ENCODE results near the gene IFI27. TPM values are rescaled to one million over a fixed set of nuclear protein-coding genes. Genes with fewer than 3 reads are reported as not detected.
"Not testable (repeated sequence)": the region's sequence is repeated elsewhere in the genome, so short reads cannot be mapped to it uniquely, and the experiment has no call there.

Gene IFI27
- polyA plus RNA-seq (ENCODE audit: low read depth in 6 of 6): not detected

DNA sequence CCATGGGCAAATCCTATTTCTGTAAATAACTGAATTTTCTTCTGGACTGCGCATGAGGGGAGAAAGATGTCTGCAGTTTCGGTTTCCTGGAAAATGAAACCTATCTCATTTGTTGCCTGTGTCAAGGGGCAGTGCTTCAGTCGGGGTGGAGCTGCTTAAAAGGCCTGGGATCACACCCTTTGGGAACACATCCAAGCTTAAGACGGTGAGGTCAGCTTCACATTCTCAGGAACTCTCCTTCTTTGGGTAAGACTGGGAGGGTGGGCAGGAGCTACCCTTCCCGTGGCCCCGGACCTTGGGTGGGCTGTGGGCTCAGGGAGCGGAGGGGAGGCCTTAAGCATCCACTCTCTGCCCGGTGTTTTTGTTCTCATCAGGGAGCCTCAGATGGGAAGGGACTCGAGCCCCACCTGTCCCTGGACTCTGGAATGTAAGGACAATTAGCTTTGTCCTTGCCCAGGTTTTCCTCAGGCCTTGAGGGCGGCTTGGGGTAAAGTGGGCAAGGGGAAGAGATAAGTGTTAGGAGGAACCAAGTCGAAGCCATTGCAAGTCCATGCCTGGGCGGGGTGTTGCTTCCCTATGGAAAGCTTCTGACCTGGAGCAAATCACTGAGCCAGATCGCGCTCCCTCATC lies at the start of gene IFI27:
Gene IFI27 (plus strand): TSS at position 185 of the 630 bp plus-strand sequence.
- DNase-seq (no peak), ATAC-seq (ENCODE audit: low read depth in 2 of 2) (no peak)
- no peaks in the 10 kb centered on the region for H3K9me3 Mint-ChIP-seq
- peak within 1 kb of the TSS in 1 of 8 donors; percentile 57 for H3K4me3 Mint-ChIP-seq
- H3K36me3 Mint-ChIP-seq: peaks cover 0 to 7% of the 10 kb centered on the region in 2 donors
- H3K4me1 Mint-ChIP-seq: no peaks in the 10 kb centered on the region
- no peak within 1 kb of the TSS for H3K27ac Mint-ChIP-seq
- H3K27me3 Mint-ChIP-seq: peaks cover 11 to 36% (median 35%) of the 10 kb centered on the region in 3 donors

DNA sequence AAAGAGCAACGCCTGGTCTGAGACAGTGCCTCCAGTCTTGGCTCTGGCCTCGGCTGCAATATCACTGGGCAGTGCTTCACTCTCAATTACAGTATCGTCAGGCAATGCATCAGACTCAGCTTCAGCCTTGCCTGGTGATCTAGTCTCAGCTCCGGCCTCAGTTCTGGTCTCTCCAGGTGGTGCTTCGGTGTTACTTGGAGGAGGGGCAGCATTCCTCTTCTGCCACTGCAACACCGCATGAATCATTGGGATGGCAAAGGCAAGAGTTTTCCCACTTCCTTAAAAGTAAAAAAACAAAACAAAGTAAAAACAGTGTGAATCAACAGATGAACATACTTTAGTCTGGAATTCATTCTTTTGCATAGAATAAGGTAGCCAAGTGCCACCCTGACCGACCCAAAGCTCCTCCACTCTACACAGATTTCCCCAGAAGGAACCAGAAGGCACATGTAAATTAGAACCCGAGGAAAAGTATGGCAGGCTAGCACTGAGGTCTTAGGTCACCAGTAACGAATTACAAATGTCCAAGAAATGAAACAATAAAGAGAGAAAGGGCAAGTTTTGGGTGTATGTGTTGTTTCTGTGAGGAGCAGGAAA lies 48.1 kb upstream of the IFI27 start:
- H3K4me3 Mint-ChIP-seq: no peak overlapping the region
- peaks cover 43 to 56% (median 43%) of the 10 kb centered on the region in 3 donors for H3K4me1 Mint-ChIP-seq
- no peaks in the 10 kb centered on the region for H3K27me3 Mint-ChIP-seq
- peak overlapping the region in 2 of 6 donors; percentile 64 to 74 for H3K27ac Mint-ChIP-seq
- ATAC-seq (ENCODE audit: low read depth in 2 of 2) (no peak), DNase-seq (no peak)
- peaks cover 0 to 5% (median 0%) of the 10 kb centered on the region in 7 donors for H3K9me3 Mint-ChIP-seq
- H3K36me3 Mint-ChIP-seq: peaks cover 31 to 37% of the 10 kb centered on the region in 2 donors

DNA sequence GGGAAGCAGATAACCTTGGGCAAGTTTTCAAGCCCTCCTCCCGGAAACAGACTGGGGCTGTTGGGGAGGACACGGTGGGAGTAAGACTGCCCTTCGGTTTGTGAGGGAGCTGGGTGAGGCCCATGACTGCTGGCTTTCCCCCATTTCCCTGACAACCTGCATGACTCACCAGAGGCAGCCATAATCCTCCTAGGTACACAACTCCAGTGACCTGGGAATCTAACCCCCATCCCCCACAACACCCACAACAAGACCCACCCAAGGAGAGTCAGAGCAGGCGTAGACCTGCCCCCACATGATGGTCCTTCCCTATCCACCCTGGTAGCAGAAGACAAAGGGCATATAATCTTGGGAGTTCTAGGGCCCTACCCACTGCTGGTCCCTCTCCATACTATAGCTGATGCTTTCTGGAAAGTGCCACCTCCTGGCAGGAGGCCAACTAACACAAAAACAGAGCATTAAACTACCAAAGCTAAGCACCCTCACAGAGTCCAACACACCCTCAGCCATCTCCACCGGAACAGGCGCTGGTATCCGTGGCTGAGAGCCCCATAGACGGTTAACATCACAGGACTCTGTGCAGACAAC lies 44.4 kb upstream of the IFI27 start:
- peak overlapping the region in 2 of 8 donors; percentile 1 to 35 for H3K4me3 Mint-ChIP-seq
- H3K27ac Mint-ChIP-seq: peak overlapping the region in 2 of 6 donors; percentile 13 to 55
- DNase-seq (no peak), ATAC-seq (ENCODE audit: low read depth in 2 of 2) (no peak)
- H3K4me1 Mint-ChIP-seq: peaks cover 55 to 83% (median 70%) of the 10 kb centered on the region in 3 donors
- peaks cover 11 to 33% (median 25%) of the 10 kb centered on the region in 7 donors for H3K9me3 Mint-ChIP-seq
- H3K36me3 Mint-ChIP-seq: peaks cover 31 to 50% of the 10 kb centered on the region in 2 donors
- no peaks in the 10 kb centered on the region for H3K27me3 Mint-ChIP-seq

DNA sequence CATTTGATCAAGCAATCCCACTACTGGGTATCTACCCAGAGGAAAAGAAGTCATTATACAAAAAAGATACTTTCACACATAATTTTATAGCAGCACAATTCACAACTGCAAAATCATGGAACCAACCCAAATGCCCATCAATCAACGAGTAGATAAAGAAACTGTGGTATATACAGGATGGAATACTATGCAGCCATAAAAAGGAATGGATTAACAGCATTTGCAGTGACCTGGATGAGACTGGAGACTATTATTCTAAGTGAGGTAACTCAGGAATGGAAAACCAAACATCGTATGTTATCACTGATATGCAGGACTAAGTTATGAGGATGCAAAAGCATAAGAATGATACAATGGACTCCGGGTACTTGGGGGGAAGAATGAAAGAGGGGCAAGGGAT lies 38.5 kb upstream of the IFI27 start:
- Mint-ChIP-seq H3K9me3 (peaks cover 15 to 58% (median 50%) of the 10 kb centered on the region in 7 donors), H3K4me1 (peaks cover 38 to 77% (median 63%) of the 10 kb centered on the region in 3 donors), H3K36me3 (peaks cover 41 to 52% of the 10 kb centered on the region in 2 donors)
- not testable (repeated sequence) for DNase-seq; H3K27me3 Mint-ChIP-seq; H3K27ac Mint-ChIP-seq; H3K4me3 Mint-ChIP-seq; ATAC-seq (ENCODE audit: low read depth in 2 of 2)

DNA sequence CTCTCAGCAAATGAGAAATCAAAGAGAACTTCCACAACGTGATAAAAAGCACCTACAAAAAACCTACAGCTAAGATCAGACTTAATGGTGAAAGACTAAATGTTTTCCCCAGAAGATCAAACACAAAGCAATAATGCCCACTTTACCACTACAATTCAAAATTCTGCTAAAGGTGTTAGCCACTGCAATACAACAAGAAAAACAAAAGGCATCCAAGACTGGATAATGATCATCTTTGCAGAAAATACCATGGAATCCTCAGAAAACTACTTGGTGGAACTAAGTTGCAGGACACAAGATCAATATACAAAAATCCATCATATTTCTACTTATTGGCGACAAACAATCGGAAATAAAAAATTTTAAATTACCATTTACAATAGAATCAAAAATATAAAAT lies 36.0 kb upstream of the IFI27 start:
- Mint-ChIP-seq H3K27ac (no peak overlapping the region), H3K4me1 (peaks cover 33 to 76% (median 62%) of the 10 kb centered on the region in 3 donors), H3K36me3 (peaks cover 46 to 47% of the 10 kb centered on the region in 2 donors), H3K4me3 (peak overlapping the region in 2 of 8 donors; percentile 1 to 42), H3K9me3 (peaks cover 4 to 41% (median 33%) of the 10 kb centered on the region in 7 donors), H3K27me3 (no peaks in the 10 kb centered on the region)
- DNase-seq (no peak), ATAC-seq (ENCODE audit: low read depth in 2 of 2) (no peak)

DNA sequence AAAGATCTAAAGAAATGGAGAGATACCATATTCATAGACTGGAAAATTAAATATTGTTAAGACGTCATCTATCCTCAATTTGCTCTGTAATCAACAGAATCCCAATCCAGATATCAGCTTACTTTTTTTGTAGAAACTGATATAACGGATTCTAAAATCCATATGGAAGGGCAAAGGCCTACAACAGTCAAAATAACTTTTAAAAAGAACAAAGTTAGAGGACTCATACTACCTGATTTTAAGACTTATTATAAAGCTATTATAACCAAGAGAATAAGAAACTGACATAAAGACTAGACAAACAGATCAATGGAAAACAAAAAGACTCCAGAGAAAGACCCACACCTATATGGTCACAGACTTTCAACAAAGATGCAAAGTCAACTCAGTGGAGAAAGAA lies 35.5 kb upstream of the IFI27 start:
- Mint-ChIP-seq H3K4me3 (peak overlapping the region in 2 of 8 donors; percentile 42 to 59), H3K9me3 (peaks cover 4 to 38% (median 30%) of the 10 kb centered on the region in 7 donors), H3K27ac (no peak overlapping the region), H3K36me3 (peaks cover 45 to 49% of the 10 kb centered on the region in 2 donors), H3K4me1 (peaks cover 37 to 78% (median 62%) of the 10 kb centered on the region in 3 donors), H3K27me3 (no peaks in the 10 kb centered on the region)
- ATAC-seq (ENCODE audit: low read depth in 2 of 2): no peak
- no peak for DNase-seq

DNA sequence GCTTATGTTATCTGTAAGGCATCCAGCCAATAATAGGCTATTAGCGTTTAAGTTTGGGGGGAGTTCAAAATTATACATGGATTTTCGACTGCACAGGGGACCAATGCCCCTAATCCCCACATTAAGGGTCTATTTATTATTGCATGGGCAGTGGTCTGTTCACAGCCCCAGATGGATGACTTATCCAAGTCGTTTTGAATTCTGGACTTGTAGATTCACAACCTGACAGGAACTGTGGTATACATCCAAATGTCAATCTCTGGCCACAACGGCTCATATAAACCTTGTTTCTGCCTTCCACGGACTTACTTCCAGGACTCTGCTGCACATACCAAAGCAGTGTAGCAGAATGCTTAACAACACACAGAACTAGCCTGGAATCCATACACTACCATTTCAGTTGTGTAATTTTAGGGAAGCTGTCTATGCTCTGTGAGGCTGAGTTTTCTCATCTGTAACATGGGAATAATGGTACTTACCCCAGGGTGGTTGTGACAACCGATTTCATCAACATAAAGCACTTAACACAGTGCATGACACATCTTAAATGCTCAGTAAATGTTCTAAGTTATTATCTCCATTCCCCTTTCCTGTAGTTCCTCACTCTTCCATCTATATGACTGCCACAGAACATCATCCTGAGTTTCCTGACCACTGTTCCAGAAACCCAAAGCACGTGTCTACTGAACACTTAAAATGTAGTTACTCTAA lies 33.3 kb upstream of the IFI27 start:
- Mint-ChIP-seq H3K27ac (peak overlapping the region in 1 of 6 donors; percentile 10), H3K36me3 (peaks cover 37 to 38% of the 10 kb centered on the region in 2 donors), H3K4me3 (peak overlapping the region in 7 of 8 donors; percentile 5 to 98 (median 56)), H3K27me3 (no peaks in the 10 kb centered on the region), H3K9me3 (peaks cover 2 to 24% (median 18%) of the 10 kb centered on the region in 7 donors), H3K4me1 (peaks cover 37 to 74% (median 56%) of the 10 kb centered on the region in 3 donors)
- ATAC-seq (ENCODE audit: low read depth in 2 of 2): no peak
- DNase-seq: no peak

DNA sequence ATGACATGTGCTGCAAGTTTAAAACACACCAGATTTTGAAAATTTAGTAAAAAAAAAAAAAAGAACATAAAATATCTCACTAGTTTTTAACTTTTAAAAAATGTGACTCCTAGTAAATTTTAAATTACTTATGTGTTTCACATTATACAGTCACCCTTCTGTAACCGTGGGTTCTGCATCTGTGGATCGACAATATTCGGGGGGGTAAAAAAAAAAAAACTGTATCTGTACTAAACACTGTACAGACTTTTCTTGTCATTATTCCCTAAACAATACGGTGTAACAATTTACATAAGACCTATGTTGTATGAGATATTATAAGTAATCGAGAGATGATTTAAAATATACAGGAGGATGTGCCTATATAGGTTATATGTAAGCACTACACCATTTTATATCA lies 32.7 kb upstream of the IFI27 start:
- Mint-ChIP-seq H3K4me1 (peaks cover 35 to 73% (median 54%) of the 10 kb centered on the region in 3 donors), H3K27me3 (no peaks in the 10 kb centered on the region), H3K27ac (peak overlapping the region in 2 of 6 donors; percentile 8 to 10), H3K9me3 (peaks cover 0 to 23% (median 16%) of the 10 kb centered on the region in 7 donors), H3K36me3 (peaks cover 33 to 37% of the 10 kb centered on the region in 2 donors), H3K4me3 (peak overlapping the region in 7 of 8 donors; percentile 55 to 100 (median 99))
- ATAC-seq (ENCODE audit: low read depth in 2 of 2) (no peak), DNase-seq (no peak)

DNA sequence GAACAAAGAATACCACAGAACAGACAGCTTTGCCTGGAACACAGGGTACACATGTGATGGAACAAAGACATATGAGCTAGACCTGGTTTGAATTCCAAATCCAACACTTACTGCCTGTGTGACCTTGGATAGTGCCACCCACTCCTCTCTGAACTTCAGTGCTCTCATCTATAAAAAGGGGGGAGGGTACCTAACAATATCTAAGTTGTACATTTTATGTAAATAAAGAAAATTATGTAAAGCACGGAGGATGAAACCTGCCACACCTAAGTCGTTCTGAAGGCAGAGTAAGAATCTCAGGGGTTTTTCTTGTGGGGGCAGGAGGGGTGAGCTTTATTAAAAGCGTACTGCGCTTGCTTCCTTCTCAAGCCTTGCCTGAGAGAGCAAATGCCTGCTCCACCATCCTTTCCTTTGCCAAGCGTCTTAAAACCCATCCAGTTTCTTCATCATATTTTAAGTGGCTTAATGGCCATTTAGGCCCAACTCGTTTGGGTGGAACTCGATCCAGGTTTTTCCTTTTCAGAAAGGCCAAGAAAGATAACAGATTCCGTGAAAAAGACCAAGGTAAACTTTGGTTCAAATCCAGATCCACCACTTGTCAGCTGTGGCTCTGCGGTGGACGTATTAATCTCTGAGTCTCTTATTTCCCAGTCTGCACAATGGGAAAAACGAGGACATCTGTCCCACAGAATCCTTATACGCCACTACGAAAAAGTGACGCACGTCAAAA lies 30.5 kb upstream of the IFI27 start:
- peak in 1 of 2 donors; percentile 13 for ATAC-seq (ENCODE audit: low read depth in 2 of 2)
- Mint-ChIP-seq H3K9me3 (peaks cover 0 to 9% (median 7%) of the 10 kb centered on the region in 7 donors), H3K4me1 (peaks cover 35 to 62% (median 47%) of the 10 kb centered on the region in 3 donors), H3K27ac (peak overlapping the region; percentile 98 to 100 (median 99)), H3K27me3 (no peaks in the 10 kb centered on the region), H3K4me3 (peak overlapping the region; percentile 98 to 100 (median 100)), H3K36me3 (peaks cover 25 to 28% of the 10 kb centered on the region in 2 donors)
- DNase-seq: peak; percentile 9

DNA sequence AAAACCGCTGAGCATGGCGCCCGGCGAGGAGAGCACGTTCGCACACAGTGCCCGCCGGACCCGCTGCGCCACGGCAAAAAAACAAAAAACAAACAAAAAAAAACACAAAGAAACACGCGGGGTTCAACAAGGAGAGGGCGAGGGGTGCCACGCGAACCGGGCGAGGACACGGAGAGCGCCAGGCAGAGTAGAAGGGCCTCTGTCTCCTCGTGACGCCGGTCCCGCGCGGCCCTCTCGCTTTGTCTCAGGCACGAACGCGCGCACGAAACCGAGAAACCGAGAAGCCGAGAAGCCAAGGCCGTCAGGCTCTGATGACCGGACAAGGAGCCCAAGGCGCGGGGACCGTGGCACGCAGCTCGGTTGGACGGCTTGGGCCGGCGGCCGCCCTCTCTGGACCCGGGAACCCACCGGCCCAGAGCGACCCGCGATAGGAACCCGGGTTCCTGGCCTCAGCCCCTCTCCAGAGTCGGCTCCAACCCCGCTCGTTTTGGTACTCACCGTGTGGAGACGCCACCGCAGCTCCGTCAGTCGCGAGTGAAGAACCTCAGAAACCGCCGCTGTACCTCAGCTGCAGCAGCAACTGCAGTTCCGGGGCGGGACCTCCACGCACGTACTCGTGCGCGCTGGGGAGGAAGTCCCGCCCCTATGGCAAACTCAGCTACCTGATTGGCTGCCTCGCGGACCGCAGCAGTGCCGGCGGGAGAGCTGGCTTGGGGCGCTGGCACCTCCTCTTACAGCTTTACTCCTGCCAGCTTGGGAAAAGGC lies 29.7 kb upstream of the IFI27 start, which contains the start of the genes DDX24 and IFI27L1:
Gene DDX24 (minus strand): TSS at position 582 of the 765 bp plus-strand sequence. CDS start 1,460 bp downstream, outside the sequence.
Gene IFI27L1 (plus strand): TSS at position 690 of the 765 bp plus-strand sequence. CDS start 15,628 bp downstream, outside the sequence.
- Mint-ChIP-seq H3K4me3 (peak within 1 kb of the TSS; percentile 98 to 100 (median 100)), H3K27me3 (no peaks in the 10 kb centered on the region), H3K4me1 (peaks cover 28 to 55% (median 40%) of the 10 kb centered on the region in 3 donors), H3K9me3 (peaks cover 0 to 2% (median 0%) of the 10 kb centered on the region in 7 donors), H3K36me3 (peaks cover 21 to 25% of the 10 kb centered on the region in 2 donors), H3K27ac (peak within 1 kb of the TSS; percentile 98 to 100 (median 99))
- DNase-seq (peak; percentile 96), ATAC-seq (ENCODE audit: low read depth in 2 of 2) (peak; percentile 93)

DNA sequence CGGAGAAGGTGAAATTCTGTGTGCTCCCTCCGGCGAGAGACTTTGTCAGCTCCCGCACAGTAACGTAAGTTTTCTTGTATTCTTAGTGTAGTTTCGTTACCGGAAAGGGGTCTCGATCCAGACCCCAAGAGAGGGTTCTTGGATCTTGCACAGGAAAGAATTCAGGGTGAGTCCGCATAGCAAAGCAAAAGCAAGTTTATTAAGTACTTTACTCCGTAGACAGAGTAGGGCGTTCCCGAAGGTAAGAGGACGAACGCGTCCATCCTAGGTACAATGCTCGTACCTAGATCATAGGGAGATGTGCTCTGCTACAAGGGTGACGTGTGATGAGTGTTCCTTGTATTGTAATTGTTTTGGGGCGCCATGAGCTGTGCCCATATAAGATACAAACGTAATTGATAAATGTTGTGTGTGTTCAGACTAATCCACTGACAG lies 29.1 kb upstream of the IFI27 start:
- DNase-seq: no peak
- Mint-ChIP-seq H3K4me3 (peak overlapping the region; percentile 98 to 100 (median 100)), H3K27me3 (no peaks in the 10 kb centered on the region), H3K9me3 (peaks cover 0 to 2% (median 0%) of the 10 kb centered on the region in 7 donors), H3K27ac (peak overlapping the region; percentile 95 to 100 (median 98)), H3K4me1 (peaks cover 28 to 49% (median 40%) of the 10 kb centered on the region in 3 donors), H3K36me3 (peaks cover 21 to 25% of the 10 kb centered on the region in 2 donors)
- ATAC-seq (ENCODE audit: low read depth in 2 of 2): no peak

Measured in naive B cell (primary cell).